Measurements from ENCODE around the gene MBP.
"Not testable (repeated sequence)": the region's sequence is repeated elsewhere in the genome, so short reads cannot be mapped to it uniquely, and the experiment has no call there.

MBP gene

GRCh38 chr18:77005651-77006195, 126.9 kb downstream of the MBP start:
- DNase-seq (ENCODE audit: low read depth, low spot score) = no peak

GRCh38 chr18:77004555-77005380, 127.8 kb downstream of the MBP start:
- DNase-seq (ENCODE audit: low read depth, low spot score) = no peak

- no peak for DNase-seq (ENCODE audit: low read depth, low spot score)
Measured at GRCh38 chr18:77003316-77003715, 129.3 kb downstream of the MBP start.

- DNase-seq (ENCODE audit: low read depth, low spot score) = no peak
Measured at GRCh38 chr18:77002496-77002895, 130.1 kb downstream of the MBP start.

GRCh38 chr18:77001979-77002378, 130.6 kb downstream of the MBP start:
- no peak for DNase-seq (ENCODE audit: low read depth, low spot score)

- DNase-seq (ENCODE audit: low read depth, low spot score) = no peak
Measured at GRCh38 chr18:77001041-77001440, 131.5 kb downstream of the MBP start.

GRCh38 chr18:77000527-77000926, 132.1 kb downstream of the MBP start:
- peak; percentile 14 for DNase-seq (ENCODE audit: low read depth, low spot score)

- DNase-seq (ENCODE audit: low read depth, low spot score) = no peak
Measured at GRCh38 chr18:76999077-76999476, 133.5 kb downstream of the MBP start.

- no peak for DNase-seq (ENCODE audit: low read depth, low spot score)
Measured at GRCh38 chr18:76997951-76998808, 134.4 kb downstream of the MBP start.

GRCh38 chr18:76996429-76996828, 136.2 kb downstream of the MBP start:
- no peak for DNase-seq (ENCODE audit: low read depth, low spot score)

GRCh38 chr18:76995896-76996295, 136.7 kb downstream of the MBP start:
- DNase-seq (ENCODE audit: low read depth, low spot score) = no peak

GRCh38 chr18:76994086-76994654, 138.4 kb downstream of the MBP start:
- DNase-seq (ENCODE audit: low read depth, low spot score) = no peak

- DNase-seq (ENCODE audit: low read depth, low spot score) = no peak
Measured at GRCh38 chr18:76993573-76993972, 139.0 kb downstream of the MBP start.

GRCh38 chr18:76993085-76993382, 139.5 kb downstream of the MBP start:
- DNase-seq (ENCODE audit: low read depth, low spot score) = no peak

GRCh38 chr18:76992226-76993084, 140.1 kb downstream of the MBP start:
- no peak for DNase-seq (ENCODE audit: low read depth, low spot score)

GRCh38 chr18:76991021-76991688, 141.4 kb downstream of the MBP start:
- DNase-seq (ENCODE audit: low read depth, low spot score) = no peak

- not testable (repeated sequence) for DNase-seq (ENCODE audit: low read depth, low spot score)
Measured at GRCh38 chr18:76990343-76991020, 142.1 kb downstream of the MBP start.

GRCh38 chr18:76989647-76990190, 142.9 kb downstream of the MBP start:
- no peak for DNase-seq (ENCODE audit: low read depth, low spot score)

GRCh38 chr18:76988827-76989646, 143.5 kb downstream of the MBP start:
- DNase-seq (ENCODE audit: low read depth, low spot score) = no peak

Data from activated CD4-positive, CD25-positive, alpha-beta regulatory T cell treated with anti-CD3 and anti-CD28 coated beads, Interleukin-2, amount 50 U/mL, for 16 hours (primary cell).